C4-2B (cell line): ENCODE results near the gene CFAP119.

Experiments
- CTCF ChIP-seq: fragments of 450-650 bp; conservative IDR thresholded peaks from 2 replicates; pipeline ENCODE4 v1.5.1; 2017; ENCODE audit warnings: mild to moderate bottlenecking
- ZFX ChIP-seq: fragments of 450-650 bp; IDR thresholded peaks from 2 replicates; pipeline ENCODE4 v1.6.1; 2017

GRCh38 chr16:30728321-30728720, 33.5 kb downstream of the CFAP119 start:
- TF ChIP-seq CTCF: no peak
- TF ChIP-seq ZFX: no peak
